ENCODE data around the gene RAB14.

- TF ChIP-seq SUZ12 (IDR thresholded peaks at IDR 0.05; ENCODE audit: extremely low read depth, insufficient read depth, insufficient read length) (no peak), YY1 (IDR thresholded peaks at IDR 0.05; ENCODE audit: insufficient read depth, insufficient read length) (no peak)
Observed at GRCh38 chr9:121172726-121173487, 28.8 kb downstream of the RAB14 start.

Data from NT2/D1 (cell line).